Measurements from ENCODE around the gene PARD3B.

PARD3B gene

DNA sequence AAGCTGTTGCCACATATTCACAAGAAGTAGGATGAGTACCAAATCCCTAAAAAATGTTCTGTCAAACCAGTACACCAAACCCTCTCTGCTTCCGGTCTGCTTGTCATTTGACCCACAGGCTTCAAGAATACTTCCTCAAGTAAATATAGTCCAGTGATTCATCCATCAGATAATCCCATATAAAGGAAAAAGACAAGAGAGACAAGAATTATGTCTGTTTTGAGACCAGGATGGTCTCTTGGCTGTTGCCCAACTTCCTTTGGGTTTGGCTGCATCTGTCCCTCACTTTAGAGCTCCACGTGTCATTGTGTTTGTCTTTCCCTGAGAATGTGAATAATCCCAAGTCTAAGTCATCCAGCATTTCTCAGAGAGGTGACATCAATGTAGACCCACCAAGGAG is 1045.5 kb downstream of the PARD3B start:
- no peak for DNase-seq

DNA sequence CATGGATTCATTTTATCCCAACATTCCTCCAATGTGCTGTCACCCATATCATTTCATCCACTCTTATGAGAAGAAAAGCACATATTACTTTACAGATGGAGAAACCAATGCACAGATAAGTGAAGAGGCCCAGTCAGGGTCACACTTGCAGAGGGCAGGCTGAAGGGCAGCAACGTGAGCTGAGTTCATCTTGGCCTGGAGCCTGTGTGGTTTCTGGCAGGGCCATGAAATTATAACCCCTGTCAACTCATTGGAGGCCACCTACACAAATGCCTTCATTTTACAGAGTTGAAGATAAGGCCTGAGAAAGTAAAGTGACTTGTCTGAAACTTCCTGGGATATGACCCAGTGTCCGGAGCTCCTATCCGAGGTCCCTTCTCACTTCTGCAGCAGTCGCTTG is 1048.6 kb downstream of the PARD3B start:
- DNase-seq: no peak

DNA sequence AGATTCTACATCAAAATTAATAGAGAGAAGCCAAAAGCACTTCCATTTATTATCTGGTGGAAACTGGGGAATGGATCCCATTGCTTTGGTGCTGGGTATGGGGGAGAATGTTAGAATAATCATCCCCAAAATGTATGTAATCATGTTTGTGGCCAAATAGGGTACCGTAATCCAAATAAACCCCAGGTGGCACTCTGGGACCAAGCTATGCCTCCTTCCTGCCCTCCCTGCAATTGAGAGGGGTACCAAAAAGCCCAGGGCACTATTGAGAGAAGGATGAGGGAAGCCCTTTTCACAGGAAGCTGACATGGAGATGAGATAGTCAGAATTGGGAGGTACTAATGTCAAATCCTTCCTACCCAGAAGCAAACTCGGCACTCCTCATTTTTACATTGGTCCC is 1051.3 kb downstream of the PARD3B start:
- no peak for DNase-seq

DNA sequence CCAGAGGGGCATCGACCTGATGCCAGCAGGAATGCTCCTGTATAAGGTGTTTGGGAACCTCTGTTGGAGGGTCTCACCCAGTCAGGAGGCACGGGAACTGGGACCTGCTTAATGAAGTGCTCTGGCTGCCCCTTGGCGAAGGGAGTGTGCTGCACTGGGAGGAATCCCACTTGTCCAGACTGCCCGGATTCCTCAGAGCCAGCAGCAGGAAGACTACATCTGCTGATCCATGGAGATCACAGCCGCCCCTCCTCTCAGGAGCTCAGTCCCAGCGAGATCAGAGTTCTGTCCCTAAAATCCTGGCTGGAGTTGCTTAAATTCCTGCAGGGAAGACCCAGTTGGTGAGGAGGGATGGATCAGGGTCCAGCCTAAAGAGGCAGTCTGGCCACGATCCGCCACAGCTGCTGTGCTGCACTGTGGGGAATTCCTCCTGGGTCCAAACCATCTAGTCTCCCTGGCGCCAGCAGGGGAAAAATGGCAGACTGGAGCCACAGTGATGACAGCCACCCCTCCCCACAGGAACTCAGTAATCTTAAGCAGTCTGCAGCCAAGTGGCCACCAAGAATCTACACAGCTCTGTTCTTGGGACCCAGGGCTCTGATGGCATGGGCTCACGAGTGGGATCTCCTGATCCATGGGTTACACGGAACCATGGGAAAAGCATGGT is 1060.5 kb downstream of the PARD3B start:
- no peak for DNase-seq

DNA sequence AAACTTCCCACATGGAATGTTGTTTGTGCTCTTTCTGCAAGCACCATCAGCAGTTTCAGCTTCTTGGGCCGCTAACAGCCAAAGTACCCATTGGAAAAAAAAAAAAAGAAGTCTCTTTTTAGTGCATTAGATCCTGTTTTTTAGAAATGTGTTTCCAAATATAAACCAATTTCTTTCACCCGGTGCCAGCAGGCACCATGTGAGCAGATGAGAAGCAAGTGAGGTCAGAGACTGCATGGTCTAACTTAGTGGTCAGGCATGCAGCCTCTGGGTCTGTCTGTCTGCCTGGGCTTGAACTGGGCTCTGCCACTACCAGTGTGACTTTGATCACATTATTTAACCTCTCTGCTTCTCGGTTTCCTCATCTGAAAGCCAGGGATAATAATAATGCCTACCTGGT is 1061.9 kb downstream of the PARD3B start:
- DNase-seq: no peak

DNA sequence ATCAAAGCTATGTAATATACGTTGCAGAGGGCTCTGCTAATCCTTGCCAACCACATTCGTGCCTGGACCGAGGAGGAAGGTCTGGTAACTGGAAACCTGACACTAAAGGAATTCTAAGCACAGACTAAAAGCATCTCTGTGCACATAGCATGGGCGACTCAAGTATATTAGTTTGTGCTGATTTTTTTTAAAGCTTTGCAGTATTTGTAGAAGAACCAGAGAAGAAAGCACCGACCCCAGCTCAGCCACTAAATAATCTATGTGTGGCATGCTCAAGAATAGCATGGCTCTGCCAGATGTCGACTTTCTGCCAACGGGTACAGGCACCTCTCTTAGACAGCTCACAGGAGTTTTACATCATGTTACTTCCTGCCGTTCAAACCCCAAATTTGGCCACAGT is 1063.8 kb downstream of the PARD3B start:
- no peak for DNase-seq

DNA sequence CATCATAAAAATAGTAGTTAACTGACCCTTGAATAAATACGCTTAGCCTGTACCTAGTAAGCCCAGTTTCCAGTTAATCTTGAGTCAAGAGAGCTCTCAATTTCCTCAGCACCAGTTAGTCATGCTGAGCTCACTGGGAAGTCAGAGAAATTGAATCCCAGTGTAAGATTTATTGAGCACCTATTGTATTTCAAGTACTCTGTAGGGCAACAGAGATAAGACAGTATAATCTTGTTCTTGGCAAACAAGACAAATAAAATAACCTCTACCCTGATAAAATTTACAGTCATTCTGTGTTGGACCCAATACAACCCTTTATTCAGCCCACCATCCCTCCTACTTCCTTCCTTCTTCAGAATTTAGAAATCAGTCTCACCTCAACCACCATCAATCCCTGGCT is 1065.2 kb downstream of the PARD3B start:
- no peak for DNase-seq

DNA sequence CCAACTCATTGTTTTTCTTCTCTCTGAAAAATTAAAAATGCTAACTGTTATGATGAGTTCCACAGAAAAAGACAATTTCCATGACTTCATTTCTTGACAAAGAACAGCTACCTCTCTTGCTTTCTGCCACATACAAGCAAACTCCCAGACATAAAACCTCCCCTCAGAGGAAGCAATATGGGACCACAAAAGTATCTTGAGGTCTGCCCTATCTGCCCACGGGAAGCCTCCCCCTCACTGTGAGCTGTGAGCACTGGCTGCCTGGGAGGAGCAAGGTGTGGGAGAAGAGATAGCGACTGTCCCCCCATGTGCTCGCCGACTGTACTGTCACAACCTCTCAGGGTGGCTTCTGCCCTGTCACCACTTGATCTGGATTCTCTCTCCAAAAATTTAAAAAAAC is 1067.4 kb downstream of the PARD3B start:
- DNase-seq: no peak

DNA sequence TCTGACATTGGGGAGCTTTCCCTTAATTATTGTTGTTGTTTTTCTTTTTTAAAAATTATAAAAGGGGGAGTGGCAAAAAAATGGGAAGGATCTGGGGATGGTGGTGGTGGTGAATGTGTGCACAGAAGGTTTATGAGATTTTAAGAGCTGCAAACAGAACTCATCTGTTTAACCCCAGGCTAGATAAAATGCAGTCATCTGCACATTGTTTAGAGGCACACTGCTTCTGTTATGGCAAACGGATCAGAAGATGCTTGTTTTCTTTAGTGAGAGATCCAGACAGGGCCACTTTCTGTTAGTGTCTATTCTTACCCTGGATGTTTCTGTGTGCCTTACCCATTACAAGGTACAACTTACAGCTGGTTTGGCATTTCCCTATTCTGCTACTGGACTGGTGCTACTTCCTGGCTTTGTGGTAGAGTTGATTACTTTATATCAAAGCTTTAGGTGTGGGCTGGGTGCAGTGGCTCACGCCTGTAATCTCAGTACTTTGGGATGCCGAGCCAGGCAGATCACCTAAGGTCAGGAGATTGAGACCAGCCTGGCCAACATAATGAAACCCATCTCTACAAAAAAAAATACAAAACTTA is 1068.8 kb downstream of the PARD3B start:
- no peak for DNase-seq

DNA sequence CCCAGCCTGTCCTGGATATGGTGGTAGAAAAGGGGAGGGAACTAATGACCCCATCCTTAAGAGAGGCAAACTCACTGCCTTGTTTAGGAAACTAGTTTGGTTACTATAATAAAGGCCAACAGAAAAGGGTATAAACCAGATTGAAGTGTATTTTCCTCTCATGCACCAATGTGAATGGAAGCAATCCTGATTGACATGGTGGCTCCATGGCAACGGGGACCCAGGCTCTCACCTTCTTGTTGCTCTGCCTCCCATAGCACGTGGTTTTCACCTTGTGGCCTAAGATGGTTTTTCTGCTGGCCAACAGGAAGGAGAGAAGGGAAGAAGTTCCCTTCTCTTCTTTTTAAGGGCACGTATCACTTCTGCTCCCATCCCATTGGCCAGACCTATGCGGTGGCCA is 1069.7 kb downstream of the PARD3B start:
- DNase-seq: no peak

DNA sequence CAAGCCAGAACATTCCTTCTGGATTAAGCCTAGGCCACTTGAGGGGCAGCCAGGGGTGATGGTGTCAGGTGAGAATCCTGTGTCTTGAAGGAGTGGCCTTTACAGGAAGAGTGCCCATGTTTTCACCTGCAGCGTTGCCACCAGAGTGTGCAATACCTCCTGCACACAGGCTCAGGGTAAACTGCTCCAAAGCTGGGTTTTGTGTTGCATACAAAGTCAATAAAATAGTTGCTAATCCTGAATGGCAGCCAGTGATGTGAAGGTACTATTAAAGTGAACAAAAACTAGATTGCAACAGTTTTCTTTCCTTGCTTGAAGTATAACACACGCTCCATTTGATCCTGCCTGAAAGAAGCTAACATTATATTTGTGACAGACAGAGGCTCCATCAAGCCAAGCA is 1072.6 kb downstream of the PARD3B start:
- DNase-seq: no peak

DNA sequence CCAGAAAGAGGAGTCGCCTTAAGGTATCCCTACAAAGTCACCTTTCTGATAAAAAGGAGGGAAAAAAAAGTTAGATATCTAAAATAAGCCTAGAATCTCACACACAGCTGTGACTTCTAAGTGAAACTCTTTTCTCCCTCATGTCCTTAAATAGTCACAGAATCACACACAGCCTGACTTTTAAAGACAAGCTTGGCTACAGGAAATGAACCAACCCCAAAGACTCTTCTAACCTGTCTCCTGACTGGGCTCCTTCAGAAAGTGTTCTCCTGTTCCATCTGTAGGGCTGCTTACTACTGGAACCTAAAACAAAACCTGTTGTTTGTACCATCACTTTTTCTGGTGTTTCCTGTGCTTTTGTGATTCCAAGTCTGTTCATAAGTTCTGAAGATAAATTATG is 1074.3 kb downstream of the PARD3B start:
- DNase-seq: no peak

DNA sequence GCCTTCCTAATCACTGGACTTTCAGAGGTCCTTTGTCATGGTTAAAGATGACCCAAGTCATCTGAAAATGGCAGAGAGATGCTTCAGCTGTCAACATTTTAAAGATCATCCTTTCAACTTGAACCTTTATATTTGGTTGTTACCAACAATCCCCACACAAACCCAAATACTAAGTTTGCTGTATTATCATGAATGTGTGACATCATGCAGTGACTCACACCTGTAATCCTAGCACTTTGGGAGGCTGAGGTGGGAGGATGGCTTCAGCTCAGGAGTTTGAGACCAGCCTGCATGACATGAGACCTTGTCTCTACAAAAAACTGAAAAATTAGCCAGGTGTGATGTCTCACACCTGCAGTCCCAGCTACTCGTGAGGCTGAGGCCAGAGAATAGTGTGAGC is 1081.8 kb downstream of the PARD3B start:
- no peak for DNase-seq

DNA sequence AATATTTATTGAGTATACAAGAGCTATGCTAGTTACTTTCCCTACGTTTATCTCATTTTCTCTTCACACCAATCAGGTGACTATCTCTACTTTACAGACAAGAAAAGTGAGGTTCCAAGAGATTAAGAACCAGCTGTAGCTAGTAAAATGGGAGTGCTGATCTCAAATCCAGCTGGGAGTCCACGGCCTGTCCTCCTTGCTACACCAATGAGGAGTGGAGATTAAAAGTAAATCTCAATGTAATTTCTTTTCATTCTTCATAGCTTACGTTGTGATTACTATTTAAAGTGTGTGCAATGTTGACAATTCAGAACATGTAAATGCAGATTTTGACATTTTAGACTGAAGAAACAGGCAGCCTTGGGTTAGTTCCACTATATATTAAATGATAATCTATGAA is 1083.1 kb downstream of the PARD3B start:
- DNase-seq: no peak

DNA sequence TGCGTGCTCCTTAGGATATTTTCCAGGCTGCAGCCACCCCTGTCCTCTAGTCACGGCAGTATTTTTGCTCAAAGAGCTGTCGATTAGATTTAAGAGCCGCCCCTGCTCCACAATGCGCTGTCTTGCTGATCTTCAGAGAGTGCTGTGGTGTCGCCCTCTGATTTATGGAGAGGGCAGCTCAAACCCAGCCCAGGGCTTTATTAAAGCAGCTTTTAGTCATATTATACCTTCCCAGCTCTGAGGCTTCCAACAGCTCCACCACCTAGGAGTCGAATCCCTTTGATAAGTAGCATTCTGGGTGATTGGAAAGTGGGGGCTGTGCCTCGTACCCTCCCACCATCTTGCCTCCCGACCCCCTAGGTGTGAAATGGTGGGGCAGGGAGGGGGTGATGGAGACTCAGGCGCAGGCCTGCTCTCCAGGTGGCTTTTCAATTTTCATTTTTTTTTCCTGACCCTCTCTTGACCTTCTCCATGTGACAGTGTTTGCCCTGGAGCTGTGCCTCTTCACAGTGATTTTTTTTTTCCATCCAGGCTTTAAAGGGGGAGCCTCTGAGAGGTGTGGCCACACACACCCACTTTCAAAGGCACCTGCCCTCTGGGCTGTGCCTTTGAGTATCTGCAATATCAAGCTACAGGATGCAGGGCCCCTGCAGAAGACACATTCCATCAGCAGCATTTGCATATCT is 1084.0 kb downstream of the PARD3B start:
- DNase-seq: no peak

DNA sequence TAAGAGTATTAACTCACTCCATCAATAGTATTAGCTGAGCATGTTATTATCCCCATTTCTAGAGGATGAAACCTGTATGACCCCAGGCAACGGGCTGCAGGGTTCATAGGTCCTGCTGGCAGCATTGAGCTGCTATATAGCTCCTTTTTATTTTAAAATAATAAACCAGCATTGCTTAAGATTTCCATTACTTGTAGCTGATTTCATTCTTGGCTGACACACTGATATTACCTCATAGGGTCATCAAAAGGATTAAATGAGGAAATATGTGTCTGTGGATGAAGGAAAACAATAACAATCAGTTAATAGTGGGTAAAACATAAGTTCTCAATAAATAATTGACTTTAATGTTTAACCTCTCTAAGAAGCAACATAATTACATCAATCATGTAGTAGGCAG is 1088.7 kb downstream of the PARD3B start:
- no peak for DNase-seq

DNA sequence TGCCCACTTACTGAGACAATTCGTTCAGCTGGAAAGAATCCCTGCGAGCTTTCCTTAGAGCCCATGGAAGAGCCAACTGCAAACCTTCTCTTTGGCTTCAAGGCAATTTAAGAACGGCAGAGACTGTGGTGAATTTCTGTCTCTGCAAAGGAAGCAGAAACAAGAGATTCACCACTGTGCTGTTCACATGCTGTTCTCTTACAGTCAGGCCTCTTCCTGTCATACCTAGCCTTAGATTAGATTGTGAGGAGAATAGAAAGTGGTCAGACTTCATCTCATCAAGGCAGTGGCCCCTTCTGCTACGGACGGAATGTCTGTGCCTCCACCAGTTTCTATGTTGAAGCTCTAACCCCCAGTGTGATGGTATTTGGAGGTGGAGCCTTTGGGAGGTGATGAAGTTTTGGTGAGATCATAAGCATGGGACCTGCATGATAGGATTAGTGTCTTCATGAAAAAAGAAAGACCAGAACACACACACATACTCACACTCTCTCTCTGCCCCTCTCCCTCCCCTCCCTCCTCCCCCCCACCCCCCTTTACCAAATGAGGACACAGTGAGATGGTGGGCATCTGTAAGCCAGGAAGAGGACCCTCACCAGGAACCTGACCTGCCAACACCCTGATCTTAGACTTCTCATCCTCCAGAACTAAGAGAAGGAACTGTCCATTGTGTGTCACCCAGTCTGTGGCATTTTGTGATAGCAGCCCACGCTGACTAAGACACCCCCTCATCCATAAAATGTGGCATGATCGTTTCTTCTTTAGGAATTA is 1091.5 kb downstream of the PARD3B start:
- no peak for DNase-seq

DNA sequence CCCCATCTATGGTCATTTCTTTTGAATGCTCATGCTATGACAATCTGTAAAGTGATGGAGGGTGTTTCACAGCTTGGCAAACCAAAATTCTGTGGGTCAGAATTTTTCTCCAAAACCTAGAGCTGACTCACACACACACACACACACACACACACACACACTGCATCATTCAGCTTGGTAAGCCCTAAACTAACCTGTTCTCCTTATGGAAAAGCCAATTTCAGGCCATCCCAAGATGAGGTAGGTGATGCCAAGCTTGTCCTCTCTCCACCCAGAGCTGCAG is 1092.0 kb downstream of the PARD3B start:
- DNase-seq: no peak

DNA sequence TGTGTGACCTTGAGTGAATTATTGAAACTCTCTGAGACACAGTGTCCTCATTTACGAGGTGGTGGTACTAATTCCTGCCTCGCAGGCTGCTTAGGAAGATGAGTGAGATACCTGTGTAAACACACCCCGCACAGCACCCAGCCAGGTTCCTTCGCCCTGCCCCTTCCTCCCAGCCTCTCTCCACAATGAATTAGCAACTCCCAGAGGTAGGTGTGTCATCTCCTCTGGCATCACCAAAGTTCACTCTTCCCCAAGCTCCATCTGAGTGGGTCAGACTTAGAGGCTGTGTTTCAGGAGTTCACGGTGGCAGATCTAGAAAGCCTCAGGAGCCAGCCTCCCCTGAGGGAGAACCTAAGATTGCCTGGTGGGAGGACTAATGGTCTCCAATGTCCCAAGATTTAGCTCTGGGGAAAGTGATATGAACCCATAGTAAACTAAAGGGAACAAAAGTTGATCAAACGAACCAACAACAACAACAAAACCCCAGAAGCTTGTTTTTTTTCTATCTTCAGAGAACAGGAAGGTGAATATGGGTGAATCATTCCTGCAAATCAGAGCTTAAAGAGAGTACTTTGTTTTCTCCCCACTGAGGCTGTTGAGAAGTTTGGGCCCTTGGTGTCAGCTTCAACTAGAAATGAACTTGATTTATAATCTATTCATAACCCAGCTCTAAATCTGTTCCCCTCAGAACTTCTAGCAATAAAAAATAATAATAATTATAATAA is 1092.7 kb downstream of the PARD3B start:
- no peak for DNase-seq

DNA sequence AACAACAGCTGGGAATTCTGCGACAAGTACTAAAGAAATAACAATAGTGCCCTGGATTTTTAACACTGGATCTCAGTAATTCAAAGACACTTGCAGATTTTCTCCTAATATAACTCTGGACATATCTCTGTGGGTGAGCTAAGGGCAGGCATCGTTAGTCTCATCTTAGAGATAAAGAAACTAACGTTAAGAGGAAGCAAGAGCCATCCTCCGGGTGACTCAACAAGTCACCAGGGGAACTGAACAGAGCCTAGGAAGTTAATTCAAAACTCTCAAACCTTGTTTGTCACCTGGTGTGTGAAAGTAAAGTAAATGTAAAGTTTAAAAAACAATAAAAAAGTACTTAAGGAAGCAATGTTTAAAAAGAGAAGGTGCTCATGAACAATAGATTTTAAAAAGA is 1095.4 kb downstream of the PARD3B start:
- DNase-seq: no peak

DNA sequence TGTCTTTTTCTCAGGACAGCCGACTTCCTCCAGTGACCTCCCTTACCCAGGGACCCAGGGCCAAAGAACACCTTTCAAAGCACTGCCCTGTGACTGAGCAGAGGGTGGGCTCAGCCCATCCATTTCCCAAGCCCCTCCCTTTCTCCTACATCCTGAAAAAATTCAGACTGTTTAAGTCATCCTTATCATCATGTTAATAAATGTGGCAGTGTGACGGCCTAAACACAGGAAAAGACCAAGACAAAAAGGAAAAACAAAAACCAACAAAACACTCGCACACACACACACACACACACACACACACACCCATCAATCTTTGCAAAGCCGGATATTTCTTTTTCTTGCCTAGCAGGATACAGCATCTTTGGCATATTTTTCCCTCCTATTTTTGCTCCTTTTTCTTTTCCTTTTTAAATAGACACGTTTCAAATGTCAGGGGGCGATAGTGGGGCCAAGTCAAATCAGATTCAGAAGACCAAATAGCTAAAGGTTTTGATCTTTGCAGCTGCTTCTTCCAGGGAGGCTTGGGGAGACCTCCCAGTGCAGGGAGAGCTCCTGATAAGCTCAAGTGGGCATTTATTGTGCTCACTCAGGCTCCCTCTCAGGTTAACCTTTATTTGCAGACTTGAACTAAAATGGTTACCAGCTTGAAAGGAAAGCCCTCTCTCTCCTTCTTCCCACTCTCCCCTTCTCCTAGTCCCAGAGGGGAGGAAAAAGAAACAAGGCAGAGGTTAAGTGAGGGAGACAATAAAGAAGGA is 1097.5 kb downstream of the PARD3B start:
- no peak for DNase-seq

DNA sequence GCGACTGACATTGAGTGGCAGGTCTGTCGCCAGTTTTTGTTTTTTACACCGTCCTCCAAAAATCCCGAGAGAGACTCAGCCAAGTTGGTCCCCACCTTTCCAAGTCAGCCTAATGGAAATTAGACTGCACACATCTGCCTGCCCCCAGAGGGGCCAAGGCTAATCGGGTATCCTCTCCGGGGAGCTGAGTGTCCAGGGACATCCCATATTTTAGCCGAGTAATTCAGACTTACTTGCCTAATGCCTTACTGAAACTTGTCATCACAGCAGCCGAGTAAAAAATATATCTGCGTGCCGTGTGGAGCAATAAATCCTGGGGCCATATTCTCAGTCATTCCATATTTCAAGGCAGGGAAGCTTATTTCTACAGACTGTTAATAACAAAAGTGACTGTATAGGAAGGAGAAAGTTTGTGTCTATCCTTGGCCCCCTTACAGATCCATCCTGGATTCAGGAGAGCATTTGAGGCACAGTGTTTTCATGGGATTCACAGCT is 1098.2 kb downstream of the PARD3B start:
- no peak for DNase-seq

DNA sequence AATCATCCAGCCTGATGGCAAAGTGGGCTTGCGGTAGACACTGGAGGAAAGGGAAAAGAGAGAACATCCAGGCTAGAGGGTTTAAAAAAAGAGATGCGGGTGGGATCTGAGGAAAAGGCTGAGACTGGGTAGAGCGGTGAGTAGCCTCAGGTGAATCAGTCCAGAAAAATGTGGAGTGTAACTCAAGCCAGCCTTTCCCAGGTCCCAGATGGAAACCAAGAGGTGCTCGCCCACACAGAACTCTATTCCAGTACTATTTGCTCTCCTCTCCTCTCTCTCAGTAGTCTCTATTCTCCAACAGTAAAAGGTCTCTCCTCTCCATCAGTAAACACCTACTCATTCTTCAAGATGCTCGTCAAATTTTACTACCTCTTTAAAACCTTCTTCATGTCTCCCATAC is 1098.7 kb downstream of the PARD3B start:
- no peak for DNase-seq
